Activated B cell treated with CpG ODN at 0.5 μM for 24 hours (primary cell): ENCODE results near the gene SYCP2L. TPM values are rescaled to one million over a fixed set of nuclear protein-coding genes. Genes with fewer than 3 reads are reported as not detected.

Source experiments
- ATAC-seq: fragments of 200-7000 bp; cut with Tn5 transposase; one replicate; pipeline ENCODE4 v1.10.0; 2021; ENCODE audit warnings: low read depth, mild to moderate bottlenecking, moderate library complexity
- CTCF ChIA-PET: fragments of 350-600 bp; sonication (Branson Sonifier 250); formaldehyde crosslinking; loops from one replicate; lab custom pipeline; 2021; ENCODE audit warnings: antibody characterized with exemption; lab: Charles Lee
- POLR2A ChIA-PET: fragments of 350-600 bp; sonication (Branson Sonifier 250); formaldehyde crosslinking; loops from one replicate; lab custom pipeline; 2021; ENCODE audit warnings: antibody characterized with exemption; lab: Charles Lee
- DNase-seq: peaks from one replicate; pipeline ENCODE4 v3.0.0; 2022
- H3K27ac Mint-ChIP-seq: one replicate; pipeline ENCODE4 v1.8.0; 2020; ENCODE audit warnings: mixed read lengths
- H3K27me3 Mint-ChIP-seq: one replicate; pipeline ENCODE4 v1.8.0; 2021; ENCODE audit warnings: mixed read lengths
- H3K36me3 Mint-ChIP-seq: one replicate; pipeline ENCODE4 v1.8.0; 2021; ENCODE audit warnings: low read depth, mixed read lengths
- H3K4me1 Mint-ChIP-seq: one replicate; pipeline ENCODE4 v1.8.0; 2021; ENCODE audit warnings: mixed read lengths
- H3K4me3 Mint-ChIP-seq: one replicate; pipeline ENCODE4 v1.8.0; 2020; ENCODE audit warnings: mild to moderate bottlenecking, mixed read lengths
- H3K9me3 Mint-ChIP-seq: one replicate; pipeline ENCODE4 v1.8.0; 2020; ENCODE audit warnings: mixed read lengths
- CTCF ChIP-seq: fragments of 200-600 bp; IDR thresholded peaks from one replicate; pipeline ENCODE4 v1.8.0; 2022; ENCODE audit warnings: antibody characterized with exemption, mild to moderate bottlenecking
- intact Hi-C: fragments of 100-400 bp; cut with micrococcal nuclease; formaldehyde crosslinking; loops from one replicate; pipeline ENCODE4 v1.15.1; 2024
- total RNA-seq: library from RNA; stranded (reverse); gene quantifications from 2 replicates; pipeline ENCODE4 v1.2.3, GENCODE V29; 2022

The SYCP2L gene
- total RNA-seq, 1 donor from 2014 or later = 0.13 TPM

DNA sequence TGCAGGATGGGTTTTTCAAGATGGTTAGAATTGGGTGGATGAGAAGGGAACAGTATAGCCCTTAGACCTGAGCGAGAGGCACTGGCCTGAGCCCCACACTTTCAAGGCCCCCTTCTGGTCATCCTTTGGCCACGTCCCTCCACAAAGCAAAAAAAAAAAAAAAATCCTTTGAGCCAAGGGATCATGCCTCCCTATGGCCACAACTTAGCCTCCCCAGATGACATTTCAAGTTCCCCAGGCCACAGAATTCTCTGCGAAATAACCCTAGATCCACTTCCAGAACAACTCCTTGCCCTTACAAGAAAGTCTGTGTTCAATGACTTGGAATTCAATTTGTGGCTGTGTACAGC is 126.8 kb downstream of the SYCP2L start:
- CTCF ChIA-PET = no interaction called here
- DNase-seq (no peak), ATAC-seq (no peak)
- POLR2A ChIA-PET = no interaction called here
- Mint-ChIP-seq H3K4me1 (no peaks in the 10 kb centered on the region), H3K9me3 (no peaks in the 10 kb centered on the region), H3K4me3 (no peak overlapping the region), H3K36me3 (no peaks in the 10 kb centered on the region), H3K27me3 (peaks cover 22% of the 10 kb centered on the region), H3K27ac (no peak overlapping the region)
- intact Hi-C loops = no loop called here
- no peak for TF ChIP-seq CTCF

GRCh38 chr6:11015102-11015501 is 128.2 kb downstream of the SYCP2L start:
- no peak for TF ChIP-seq CTCF
- H3K27me3 Mint-ChIP-seq = peaks cover 16% of the 10 kb centered on the region
- ChIA-PET CTCF (no interaction called here), POLR2A (no interaction called here)
- DNase-seq (no peak), ATAC-seq (no peak)
- no peaks in the 10 kb centered on the region for H3K36me3 Mint-ChIP-seq
- no peak overlapping the region for H3K4me3 Mint-ChIP-seq
- H3K4me1 Mint-ChIP-seq = no peaks in the 10 kb centered on the region
- intact Hi-C loops = no loop called here
- H3K9me3 Mint-ChIP-seq = no peaks in the 10 kb centered on the region
- H3K27ac Mint-ChIP-seq = no peak overlapping the region

DNA sequence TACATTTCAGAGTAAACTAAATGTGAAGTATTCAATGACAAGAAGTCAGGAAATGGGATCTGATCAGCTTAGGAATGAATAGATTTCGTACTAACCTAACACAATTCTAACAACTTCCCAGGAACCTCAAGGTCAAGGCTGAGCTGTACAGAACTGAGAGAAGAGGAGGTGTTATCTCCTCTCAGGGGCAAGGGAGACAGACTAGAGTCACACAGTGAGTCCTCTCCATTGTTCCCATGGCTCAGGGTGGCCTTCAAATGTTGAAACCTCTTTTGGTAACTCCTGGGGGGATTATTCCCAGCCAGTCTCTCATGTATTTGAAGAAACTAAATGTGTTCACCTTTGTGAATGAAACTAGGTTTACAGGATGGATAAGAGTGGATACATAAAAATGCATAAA is 129.6 kb downstream of the SYCP2L start:
- DNase-seq = no peak
- Mint-ChIP-seq H3K36me3 (no peaks in the 10 kb centered on the region), H3K27me3 (peaks cover 20% of the 10 kb centered on the region), H3K4me3 (no peak overlapping the region), H3K4me1 (no peaks in the 10 kb centered on the region), H3K27ac (no peak overlapping the region), H3K9me3 (no peaks in the 10 kb centered on the region)
- no peak for TF ChIP-seq CTCF
- POLR2A ChIA-PET = no interaction called here
- intact Hi-C loops = no loop called here
- CTCF ChIA-PET = no interaction called here
- no peak for ATAC-seq

DNA sequence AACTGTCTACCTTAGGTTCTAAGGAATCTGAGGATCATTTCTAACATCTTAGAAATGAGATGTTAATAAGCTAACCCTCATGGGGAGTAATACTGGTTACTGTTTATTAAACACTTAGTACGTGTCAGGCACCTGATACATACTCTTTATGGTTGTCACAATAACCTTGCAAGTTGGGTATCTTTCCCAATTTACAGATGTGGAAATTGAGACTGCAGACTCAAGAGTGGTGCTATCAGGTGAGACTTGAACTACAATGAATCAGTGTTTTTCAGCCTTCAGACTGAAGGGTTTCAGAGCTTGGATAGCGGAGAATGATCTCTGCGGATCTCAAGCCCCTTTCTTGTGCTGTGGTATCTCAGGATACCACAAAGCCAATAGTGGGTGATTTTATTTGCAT is 130.2 kb downstream of the SYCP2L start:
- no peaks in the 10 kb centered on the region for H3K4me1 Mint-ChIP-seq
- CTCF ChIA-PET = no interaction called here
- intact Hi-C loops = no loop called here
- no peak for ATAC-seq
- peaks cover 17% of the 10 kb centered on the region for H3K27me3 Mint-ChIP-seq
- TF ChIP-seq CTCF = no peak
- DNase-seq = no peak
- POLR2A ChIA-PET = no interaction called here
- H3K9me3 Mint-ChIP-seq = no peaks in the 10 kb centered on the region
- H3K4me3 Mint-ChIP-seq = no peak overlapping the region
- H3K27ac Mint-ChIP-seq = no peak overlapping the region
- H3K36me3 Mint-ChIP-seq = no peaks in the 10 kb centered on the region

DNA sequence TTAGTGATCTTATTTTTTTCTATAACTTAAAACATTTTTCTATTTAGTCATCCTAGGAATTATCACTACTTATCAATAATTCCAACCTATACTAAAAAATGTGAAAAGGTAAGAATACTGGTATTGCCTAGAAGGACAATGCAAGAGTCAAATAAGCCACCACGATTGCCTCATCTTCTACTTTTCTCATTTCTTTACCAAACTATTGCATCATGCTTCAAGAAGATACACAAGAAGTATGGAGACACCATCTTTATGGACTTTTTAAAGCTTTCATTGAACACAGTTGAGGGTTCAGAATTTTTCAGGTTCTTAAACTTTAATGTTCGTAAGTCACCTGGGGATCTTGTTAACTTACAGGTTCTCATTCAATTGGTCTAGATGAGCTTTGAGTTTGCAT is 131.4 kb downstream of the SYCP2L start:
- Mint-ChIP-seq H3K4me1 (no peaks in the 10 kb centered on the region), H3K36me3 (no peaks in the 10 kb centered on the region), H3K4me3 (no peak overlapping the region), H3K9me3 (no peaks in the 10 kb centered on the region), H3K27me3 (peaks cover 17% of the 10 kb centered on the region), H3K27ac (no peak overlapping the region)
- no peak for DNase-seq
- ChIA-PET CTCF (no interaction called here), POLR2A (interaction anchor here (0.5 kb wide), 1 partner anchor 513 kb away, joined by 3 read pairs; no protein-coding TSS in a partner anchor)
- no peak for TF ChIP-seq CTCF
- intact Hi-C loops = no loop called here
- ATAC-seq = no peak
